A172 (cell line): ENCODE results near the gene BAZ1A. TPM values are rescaled to one million over a fixed set of nuclear protein-coding genes. Genes with fewer than 3 reads are reported as not detected.

Experiments used
- DNase-seq: peaks from one replicate; pipeline ENCODE4 v3.0.0-alpha.2; 2015; ENCODE audit warnings: low spot score
- total RNA-seq: library from RNA; depleted of rRNA; stranded (reverse); fragments of >200 nt; shearing (Covaris generic); gene quantifications from 2 replicates; pipeline ENCODE4 v1.2.3, GENCODE V29; 2014; rRNA removed

Gene BAZ1A
- total RNA-seq, 1 experiment from 2014 or later, result 31.3 TPM

DNA sequence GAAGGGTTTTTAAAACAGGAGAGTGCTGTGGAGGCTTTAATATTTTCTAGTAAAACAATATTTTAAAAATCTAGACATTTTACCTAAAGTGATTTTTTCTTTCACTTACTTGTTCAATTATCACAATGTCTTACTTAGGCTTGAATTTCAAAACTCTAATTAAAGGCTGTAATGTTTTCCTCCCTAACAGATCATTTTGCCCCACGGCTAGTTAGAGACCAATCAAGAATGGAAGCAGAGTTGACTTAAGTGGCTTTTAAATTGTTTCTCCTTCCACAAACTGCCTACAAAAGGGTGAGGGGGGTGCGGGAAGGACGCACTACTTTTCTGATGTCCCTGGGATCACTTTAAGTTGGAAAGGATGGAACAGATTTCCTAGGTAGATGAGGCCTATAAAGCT, 151.3 kb downstream of the BAZ1A start:
- no peak for DNase-seq

DNA sequence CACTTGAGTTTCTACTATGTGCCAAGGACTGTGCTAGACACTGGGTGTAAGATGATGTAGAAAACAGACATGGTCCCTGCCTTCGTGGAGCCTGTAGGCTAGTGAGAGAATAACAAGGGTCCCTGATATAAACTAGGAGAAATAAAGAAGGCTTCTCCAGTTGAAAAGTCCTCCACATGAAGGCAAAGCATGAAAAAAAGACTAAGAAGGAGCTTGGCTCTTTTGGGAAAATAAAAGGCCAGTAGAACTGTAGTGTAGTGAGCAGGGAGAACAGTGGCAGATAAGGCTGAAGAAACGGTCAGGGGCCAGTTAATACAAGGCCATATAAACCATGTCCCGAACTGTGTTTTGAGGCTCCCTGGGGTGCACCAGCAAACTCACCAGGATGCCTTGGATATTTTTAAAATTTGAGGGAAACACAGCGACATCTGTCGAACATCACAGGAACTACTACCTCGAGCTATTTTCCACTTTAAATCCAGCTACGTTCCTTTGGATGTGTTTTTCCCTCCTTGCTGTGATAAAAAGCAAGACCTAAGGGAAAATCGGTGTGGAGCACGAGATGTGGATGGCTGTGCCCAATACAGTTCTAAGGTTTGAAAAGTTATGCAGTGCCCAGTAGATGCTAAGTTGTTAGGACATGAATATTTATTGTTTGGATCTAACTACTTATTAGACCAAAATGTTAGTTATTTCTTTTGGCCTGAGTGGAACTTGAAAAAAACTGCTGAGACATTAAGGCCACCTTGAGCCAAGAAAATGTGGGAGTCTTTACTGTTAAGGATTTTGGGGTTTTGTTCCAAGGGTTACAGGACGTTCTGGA, 152.2 kb downstream of the BAZ1A start:
- DNase-seq, result peak; percentile 53

DNA sequence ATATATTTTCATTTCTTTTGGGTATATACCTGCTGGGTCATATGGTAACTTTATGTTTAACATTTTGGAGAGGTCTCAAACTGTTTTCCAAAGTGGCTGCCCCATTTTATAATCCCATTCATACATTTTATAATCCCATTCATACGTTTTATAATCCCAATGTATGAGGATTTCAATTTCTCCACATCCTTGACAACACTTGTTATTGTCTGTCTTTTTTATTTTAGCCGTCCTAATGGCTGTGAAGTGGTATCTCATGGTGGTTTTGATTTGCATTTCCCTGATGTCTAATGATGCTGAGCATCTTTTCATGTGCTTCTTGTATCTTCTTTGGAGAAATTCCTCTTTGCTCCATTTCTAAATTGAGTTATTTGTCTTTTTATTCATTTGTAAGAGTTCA, 154.0 kb downstream of the BAZ1A start:
- no peak for DNase-seq

DNA sequence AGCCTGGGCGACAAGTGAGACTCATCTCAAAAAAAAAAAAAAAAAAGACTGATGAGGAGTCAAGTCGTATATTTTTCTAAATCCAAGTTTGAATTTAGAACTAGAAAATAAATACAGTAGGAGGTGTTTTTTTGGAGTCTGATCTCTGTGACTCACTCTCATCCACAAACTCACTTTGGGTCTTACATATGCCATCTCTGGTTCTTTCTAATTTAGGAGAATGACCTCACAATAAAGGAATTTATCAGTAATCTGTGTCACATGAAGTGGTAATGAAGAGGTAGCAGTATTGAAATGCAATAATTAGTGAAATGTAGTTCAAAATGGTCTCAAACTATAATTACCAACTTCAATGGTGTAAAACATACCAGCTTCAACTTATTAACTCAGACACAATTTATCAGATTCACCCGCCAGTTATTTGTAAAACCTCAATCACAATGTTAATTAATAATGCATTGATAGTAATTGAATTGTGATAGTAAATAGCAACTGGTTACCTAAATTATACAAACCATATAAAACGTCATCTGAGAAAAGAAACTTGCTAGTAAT, 156.3 kb downstream of the BAZ1A start:
- peak; percentile 25 for DNase-seq

DNA sequence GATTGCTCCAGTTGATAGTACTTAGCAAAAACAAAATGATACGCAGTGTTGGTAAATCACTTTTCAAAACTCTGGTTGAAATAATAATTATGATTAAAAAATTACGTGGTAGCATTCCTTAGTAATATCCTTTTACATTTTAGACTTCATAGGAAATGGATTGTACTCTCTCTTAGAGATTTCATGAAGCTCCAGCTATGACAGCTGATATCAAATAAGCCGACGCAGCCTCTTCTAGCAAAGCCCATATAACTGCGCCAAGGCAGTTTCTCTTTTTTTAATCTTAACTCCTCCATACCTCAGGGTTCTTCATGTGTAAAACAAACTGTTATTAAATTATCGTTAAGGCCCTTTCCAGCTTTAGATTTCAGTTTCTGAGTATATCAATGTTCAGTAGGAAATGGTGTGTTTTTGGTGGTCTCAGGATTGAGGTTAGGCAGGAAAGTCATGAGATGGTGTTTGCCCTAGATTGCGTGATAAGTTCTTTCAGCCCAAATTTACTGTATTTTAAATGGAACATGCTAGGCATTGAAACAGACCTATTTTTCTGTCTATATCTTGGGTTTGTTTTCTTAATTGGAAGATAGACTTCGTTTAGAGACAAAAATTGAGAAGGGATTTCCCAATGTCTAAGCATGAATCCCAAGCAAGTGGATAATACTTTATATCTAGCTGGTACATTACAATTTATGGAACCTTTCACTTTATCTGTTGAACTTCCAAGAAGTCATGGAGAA, 159.9 kb downstream of the BAZ1A start:
- DNase-seq, result no peak

DNA sequence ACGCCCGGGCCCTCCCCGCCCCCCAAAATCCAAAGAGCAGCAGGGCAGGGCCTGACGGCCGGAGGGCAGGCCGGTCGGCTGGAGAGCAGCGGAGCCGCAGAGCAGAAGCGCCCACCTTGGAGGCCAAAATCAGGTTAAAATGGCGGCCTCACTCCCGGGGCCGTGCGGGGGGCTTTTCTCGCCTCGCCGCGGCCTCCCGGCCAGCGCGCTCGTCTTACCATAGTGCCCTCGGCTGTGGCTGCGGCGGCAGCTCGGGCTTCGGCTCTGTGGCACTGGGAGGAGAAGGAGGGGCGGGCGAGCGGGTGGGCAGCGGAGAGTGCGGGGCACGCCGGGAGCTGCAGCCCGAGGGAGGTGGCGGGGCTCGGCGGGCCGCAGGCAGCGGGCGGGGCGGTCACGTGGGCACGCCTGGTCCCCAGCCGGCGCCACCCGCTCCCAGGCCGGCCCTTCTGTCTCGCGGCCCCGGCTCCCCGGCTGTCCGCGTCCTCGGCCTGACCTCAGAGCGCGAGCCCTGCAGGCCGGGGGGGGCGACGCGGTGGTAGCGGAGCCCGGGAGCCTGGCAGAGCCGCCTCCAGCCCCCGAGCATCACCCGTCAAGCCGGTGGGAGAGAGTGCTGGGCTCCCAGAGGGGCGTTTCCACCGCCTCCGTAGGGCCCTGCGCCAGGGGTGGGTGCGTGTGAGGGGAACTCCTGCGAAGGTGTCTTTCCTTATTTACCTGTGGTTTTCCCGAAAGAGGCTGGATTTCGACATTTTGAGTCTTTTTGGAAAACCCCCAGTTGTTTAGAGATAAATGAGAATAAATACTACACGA, 160.6 kb downstream of the BAZ1A start, which contains the start of gene CFL2:
Gene CFL2, minus strand, starts transcription at position 274 of the 807 bp plus-strand sequence. Its CDS starts 53 bp downstream, at position 221.
- peak; percentile 57 for DNase-seq

DNA sequence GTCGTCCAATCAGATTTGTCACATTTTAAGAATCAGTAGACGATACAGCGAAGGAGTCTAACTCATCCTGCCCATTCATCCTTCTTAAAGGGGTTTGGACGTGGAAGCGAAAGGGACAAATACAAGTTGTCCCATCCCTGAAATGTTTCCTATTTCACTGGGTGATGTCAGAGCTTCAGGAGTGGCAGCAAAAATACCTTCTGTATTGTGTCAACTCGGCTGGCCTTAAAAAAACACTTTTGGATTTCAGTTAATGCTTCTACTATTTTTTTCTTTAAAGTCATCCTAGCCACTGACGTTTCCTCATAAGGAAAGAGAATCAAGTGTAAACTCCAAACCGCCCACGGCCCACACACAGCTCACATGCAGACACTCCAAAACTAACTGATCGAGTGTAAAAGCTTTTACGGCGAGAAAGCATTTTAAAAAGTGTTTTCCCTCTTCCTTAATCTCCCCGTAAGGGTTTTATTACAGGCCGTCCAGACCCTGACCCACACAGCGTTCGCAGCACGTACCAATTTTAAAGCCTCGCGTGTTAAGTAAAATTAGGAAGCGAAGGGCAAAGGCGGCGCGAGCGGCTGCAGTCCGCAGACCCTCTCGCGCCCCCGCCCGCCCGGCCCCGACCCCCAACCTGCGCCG, 161.4 kb downstream of the BAZ1A start:
- peak; percentile 28 for DNase-seq

DNA sequence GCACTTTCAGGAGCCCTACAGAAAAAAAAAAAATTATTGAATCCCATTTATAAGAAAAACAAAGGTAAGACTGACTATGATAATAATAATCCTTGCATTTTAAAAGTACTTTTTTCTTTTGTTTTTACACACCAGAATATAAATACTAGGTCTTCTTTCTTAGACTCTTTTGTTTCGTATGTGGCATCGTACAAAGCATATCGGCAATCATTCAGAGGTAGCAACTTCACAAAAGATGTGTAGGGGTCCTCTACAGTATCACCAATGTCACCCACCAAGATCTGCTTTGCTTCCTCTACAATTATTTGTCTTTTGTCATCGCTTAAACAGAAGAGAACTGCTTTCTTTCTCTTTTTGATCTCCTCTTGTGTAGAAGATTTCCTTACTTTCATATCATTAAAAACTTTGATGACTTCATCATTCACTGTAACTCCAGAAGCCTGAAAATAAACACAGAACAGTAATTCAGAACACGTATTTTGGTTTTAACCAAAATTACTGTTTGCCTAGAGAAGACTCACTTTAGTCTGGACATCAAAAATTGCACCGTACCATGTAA, 162.0 kb downstream of the BAZ1A start:
- no peak for DNase-seq

DNA sequence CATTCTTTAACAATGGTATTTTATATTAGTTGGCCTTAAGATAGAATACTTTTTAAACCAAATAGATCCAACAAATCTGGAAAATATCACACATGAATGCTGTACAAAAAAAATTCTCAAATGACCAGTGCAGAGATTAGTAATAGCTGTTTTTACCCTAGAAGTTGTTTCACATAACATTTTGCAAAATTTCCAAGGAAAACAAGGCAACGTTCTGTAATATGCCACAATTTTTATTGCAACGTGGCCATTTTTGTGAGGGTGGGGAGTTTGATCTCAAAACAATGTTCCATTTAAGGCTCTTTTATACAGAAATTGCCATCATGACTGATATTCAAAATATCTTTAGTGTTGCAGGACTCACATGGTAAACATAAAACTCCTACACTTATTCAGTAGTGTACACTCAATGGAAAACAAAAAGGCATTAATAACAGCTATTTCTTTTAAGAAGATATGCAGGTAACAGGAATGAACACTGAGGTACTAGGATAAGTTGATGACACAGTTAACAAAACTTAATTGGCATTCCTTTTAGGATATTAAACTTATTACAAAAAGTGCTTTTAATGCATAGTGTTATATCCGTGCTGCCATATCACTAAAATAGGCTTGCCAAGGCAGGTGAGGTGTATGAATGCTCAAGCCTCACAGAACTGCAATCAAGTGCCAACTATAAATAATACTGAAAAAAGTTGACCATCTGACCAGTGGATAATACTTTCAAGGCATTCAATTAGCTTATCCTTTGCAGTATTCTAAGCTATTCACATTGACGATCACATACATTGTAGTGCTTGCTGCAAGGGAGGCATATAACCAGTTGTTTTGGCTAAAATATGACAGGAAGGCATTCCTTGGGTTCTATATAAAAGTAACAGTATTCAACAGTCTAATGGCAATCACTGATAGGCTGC, 163.1 kb downstream of the BAZ1A start:
- no peak for DNase-seq

DNA sequence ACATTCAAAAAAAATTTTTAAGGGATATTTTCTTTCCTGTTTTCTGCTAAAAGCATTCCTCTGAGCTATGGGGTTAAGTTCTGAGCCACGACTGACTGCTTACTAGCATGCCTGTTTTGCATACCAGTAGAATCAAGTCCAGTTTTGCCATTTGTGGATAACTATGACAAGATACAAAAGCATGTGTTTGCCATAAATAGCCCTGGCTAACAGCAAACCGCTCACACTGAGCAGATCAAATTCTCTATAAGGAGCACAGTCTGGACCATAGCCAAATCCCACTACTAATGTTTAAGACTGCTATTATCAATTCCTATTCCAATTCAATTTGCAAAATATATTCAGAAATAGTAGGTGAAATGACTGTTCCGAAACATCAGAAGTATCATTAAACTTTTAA, 164.0 kb downstream of the BAZ1A start:
- DNase-seq, result peak; percentile 50

DNA sequence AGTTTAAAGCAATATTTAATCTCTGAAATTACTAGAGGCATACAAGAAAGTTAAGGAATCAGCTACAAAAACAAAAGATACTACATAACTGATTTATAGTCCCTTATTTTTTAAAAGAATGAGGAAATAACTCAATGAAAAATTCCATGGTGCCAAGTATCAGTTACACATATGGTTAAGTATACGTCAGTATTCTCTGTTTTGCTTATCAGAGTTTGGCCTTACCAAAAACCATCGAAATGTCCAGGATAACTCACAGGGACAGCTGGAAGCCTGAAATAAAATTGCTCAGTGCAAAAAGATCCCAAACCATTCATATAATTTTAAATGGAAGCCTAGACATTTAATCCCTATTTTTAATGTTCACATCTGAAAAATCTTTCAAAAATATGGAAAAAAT, 164.4 kb downstream of the BAZ1A start:
- DNase-seq, result no peak

DNA sequence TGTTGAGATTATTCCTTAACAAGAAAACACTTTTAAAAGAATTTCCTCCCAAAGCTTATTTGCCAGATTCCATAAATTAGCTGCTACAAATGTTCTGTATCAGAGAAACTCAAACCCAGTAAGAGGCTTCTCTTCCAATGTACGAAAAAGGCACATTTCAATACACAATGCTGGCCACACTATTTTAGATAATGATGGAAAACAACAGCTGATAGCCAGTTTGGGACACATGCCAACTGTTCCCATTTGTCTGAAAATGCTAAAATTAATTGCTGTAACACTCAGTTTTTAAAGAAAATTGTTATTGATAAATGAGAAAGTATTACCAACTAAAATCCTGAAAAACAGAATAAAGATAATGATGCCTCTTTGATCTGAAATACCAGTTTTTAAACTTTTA, 165.2 kb downstream of the BAZ1A start:
- DNase-seq, result no peak

DNA sequence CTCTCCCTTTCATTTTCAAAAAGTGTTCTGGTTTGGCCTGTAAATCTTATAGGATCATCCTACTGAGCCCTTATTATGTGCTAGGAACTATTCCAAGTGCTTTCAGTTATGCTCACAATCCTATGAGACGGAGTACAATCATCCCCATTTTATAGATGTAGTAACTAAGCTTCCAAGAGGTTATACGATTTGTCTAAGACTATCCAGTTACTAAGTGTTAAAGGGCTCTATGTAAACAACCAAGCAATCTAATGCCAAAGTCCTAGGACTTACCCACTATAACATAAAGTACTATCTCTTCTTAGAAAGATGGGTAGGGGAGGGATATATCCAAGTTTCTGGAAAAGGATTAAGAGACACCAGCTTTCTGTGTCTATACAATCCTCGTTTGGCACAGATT, 167.4 kb downstream of the BAZ1A start:
- DNase-seq, result no peak

Other genes with a start within 250 kb of the BAZ1A start
- gene SNX6, start 245.2 kb downstream of the BAZ1A start, total RNA-seq, result 106 and 155 TPM in 2 replicates
- gene CFL2, start 160.8 kb downstream of the BAZ1A start, total RNA-seq, result 110 and 143 TPM in 2 replicates
- gene SRP54, start 107.6 kb upstream of the BAZ1A start, total RNA-seq, result 45.9 and 50.4 TPM in 2 replicates
- gene FAM177A1, start 170.9 kb upstream of the BAZ1A start, total RNA-seq, result 31.8 and 53.3 TPM in 2 replicates
- 26.8 and 36.4 TPM in 2 replicates for gene PPP2R3C, start 246.6 kb upstream of the BAZ1A start, total RNA-seq
- 29.7 and 35.5 TPM in 2 replicates for gene PRORP, start 247.2 kb upstream of the BAZ1A start, total RNA-seq